K562 (cell line): ENCODE results near the gene S100A2. TPM values are rescaled to one million over a fixed set of nuclear protein-coding genes. Genes with fewer than 3 reads are reported as not detected.

Source experiments
- ARID2 ChIP-seq: fragments of 450-650 bp; IDR thresholded peaks from 2 replicates; pipeline ENCODE4 v1.6.1; 2017; ENCODE audit warnings: antibody characterized with exemption, mild to moderate bottlenecking
- ATF1 ChIP-seq, 2 experiments: fragments of 450-650 bp in 1 of 2; IDR thresholded peaks; 2 replicates each; pipeline ENCODE4 v1.6.1; 2016; ENCODE audit warnings: missing compliant biosample characterization in 1 of 2, missing genetic modification characterization in 1 of 2
- BCL6 ChIP-seq: fragments of 250-450 bp; sonication (Bioruptor Pico); IDR thresholded peaks from 2 replicates; pipeline ENCODE4 v1.4.0; 2020
- BDP1 ChIP-seq: IDR thresholded peaks from 3 replicates; pipeline ENCODE4 v1.6.1; 2011; ENCODE audit not compliant: insufficient read length, insufficient read depth
- CBFA2T2 ChIP-seq: fragments of 450-650 bp; conservative IDR thresholded peaks from 2 replicates; pipeline ENCODE4 v1.6.1; 2017; ENCODE audit warnings: mild to moderate bottlenecking
- CBX3 ChIP-seq, 2 experiments: IDR thresholded peaks; 1 replicate in 1 of 2; 2 replicates in 1 of 2; pipeline ENCODE4 v1.6.1; 2012; ENCODE audit warnings: inconsistent platforms in 2 of 2, low read length in 2 of 2, borderline replicate concordance in 1 of 2, control low read depth in 1 of 2
- ESRRB ChIP-seq: fragments of 250-450 bp; sonication (Bioruptor Pico); IDR thresholded peaks from 2 replicates; pipeline ENCODE4 v1.5.0; 2020; ENCODE audit warnings: mild to moderate bottlenecking, moderate library complexity, borderline replicate concordance
- GABPA ChIP-seq: fragments of 200-800 bp; sonication (Bioruptor generic); conservative IDR thresholded peaks from 2 replicates; pipeline ENCODE4 v1.6.1; 2016; ENCODE audit warnings: low read depth, missing genetic modification characterization, missing compliant biosample characterization
- KDM2B ChIP-seq: fragments of 250-450 bp; sonication (Bioruptor Pico); IDR thresholded peaks from 2 replicates; pipeline ENCODE4 v1.8.0; 2021; ENCODE audit warnings: mild to moderate bottlenecking, moderate library complexity
- NR2F6 ChIP-seq: fragments of 450-650 bp; formaldehyde crosslinking; IDR thresholded peaks from 2 replicates; pipeline ENCODE4 v1.4.0; 2020; ENCODE audit warnings: mild to moderate bottlenecking
- REST ChIP-seq, 2 experiments: fragments of 450-650 bp; formaldehyde crosslinking in 1 of 2; IDR thresholded peaks; 2 replicates each; pipeline versions ENCODE4 v1.4.0 to v1.6.1; 2014 to 2020; ENCODE audit warnings: mild to moderate bottlenecking in 2 of 2, borderline replicate concordance in 1 of 2, low read depth in 1 of 2
- WHSC1 ChIP-seq: IDR thresholded peaks from one replicate; pipeline ENCODE4 v1.6.1; 2012; ENCODE audit warnings: low read length, control low read depth, inconsistent platforms
- ZMIZ1 ChIP-seq, 2 experiments: fragments of 150-350 bp in 1 of 2; IDR thresholded peaks; 2 replicates each; pipeline ENCODE4 v1.6.1; 2012 to 2016; ENCODE audit warnings: low read depth in 2 of 2, low read length in 2 of 2, mild to moderate bottlenecking in 1 of 2, moderate library complexity in 1 of 2
- ZNF165 ChIP-seq: fragments of 250-450 bp; sonication (Bioruptor Pico); IDR thresholded peaks from 2 replicates; pipeline ENCODE4 v1.4.0; 2020; ENCODE audit warnings: borderline replicate concordance
- ZNF408 ChIP-seq: fragments of 250-450 bp; sonication (Bioruptor Pico); IDR thresholded peaks from 2 replicates; pipeline ENCODE4 v1.4.0; 2020; ENCODE audit warnings: low read depth, mild to moderate bottlenecking, moderate library complexity
- polyA plus RNA-seq, 8 experiments: library from polyadenylated mRNA; depleted of rRNA in 4 of 8; stranded (reverse) in 5 of 8; unstranded in 3 of 8; fragments of >200 nt; fragmentation: Nextera tagmentation in 2 of 8; fragmentation: Illumina TruSeq in 1 of 8; extraction: Ambion mirVana in 2 of 8; extraction: Trizol in 1 of 8; gene quantifications; 2 replicates each; pipeline versions ENCODE4 v1.2.1 to v1.2.3, GENCODE V29; 2011 to 2014; ENCODE audit warnings: inconsistent platforms in 1 of 8, missing spikeins in 1 of 8
- total RNA-seq, 7 experiments: library from RNA; depleted of rRNA in 6 of 7; stranded (reverse); fragments of >200 nt in 6 of 7; fragmentation: Illumina TruSeq in 2 of 7; extraction: Trizol in 2 of 7; gene quantifications; 2 replicates each; pipeline versions ENCODE4 v1.2.1 to v1.2.3, GENCODE V29; 2011 to 2021; ENCODE audit warnings: low replicate concordance in 1 of 7

S100A2 gene
- total and polyA plus RNA-seq, 9 of the 15 experiments (the other 6 are each of a cell fraction or from before 2014, with no cell fraction given): 0.28 to 0.65 (median 0.44) TPM; not detected in 4

DNA sequence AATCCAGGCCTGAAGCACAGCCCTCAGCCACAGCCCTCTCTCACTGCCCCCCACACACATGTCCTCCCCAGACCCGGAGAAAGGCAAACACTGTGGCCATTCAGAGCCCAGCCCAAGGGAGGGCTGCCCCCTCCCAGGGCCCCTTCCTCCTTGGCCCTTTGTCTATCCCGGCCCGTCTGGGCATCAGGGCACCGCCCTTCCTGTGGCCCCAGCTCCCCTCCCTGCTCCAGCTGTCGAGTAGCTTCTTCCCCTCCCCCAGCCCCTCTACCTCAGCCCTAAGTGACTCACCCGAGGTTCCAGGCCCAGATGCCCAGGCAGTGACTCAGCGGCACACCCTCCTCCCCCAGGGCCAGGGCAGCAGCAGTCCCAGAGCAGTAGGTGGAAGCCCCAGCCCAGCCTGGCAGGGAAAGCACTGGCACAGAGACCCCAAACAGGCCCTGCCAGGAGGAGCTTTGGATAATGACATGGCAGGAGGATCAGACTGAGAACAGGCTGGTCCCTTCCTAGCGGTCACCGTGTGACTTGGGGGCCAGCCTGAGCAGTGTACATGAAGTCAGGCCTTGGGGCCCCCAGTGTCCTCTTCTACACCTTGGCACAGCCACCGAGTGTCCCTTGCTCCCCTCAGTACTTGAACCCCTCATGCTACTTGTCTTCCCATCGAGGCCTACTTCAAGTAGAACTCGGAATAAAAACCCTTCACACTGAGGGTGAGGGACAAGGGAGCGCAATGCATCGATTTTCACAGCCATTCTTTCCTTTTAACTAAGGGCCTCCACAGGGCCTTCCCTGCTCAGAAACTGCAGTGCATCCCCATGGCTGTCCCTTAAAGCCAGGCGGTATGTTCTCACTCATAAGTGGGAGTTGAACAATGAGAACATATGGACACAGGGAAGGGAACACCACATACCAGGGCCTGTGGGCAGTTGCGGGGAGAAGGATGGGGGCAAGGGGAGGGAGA, 1.0 kb upstream of the S100A2 start (continued):
- TF ChIP-seq REST (IDR thresholded peaks at IDR 0.05; ENCODE audit: borderline replicate concordance) (peak; percentile 50), REST (CRISPR knock-in tag; IDR thresholded peaks at IDR 0.05; ENCODE audit: low read depth) (no peak), GABPA (tag) (peak; percentile 55), BCL6 (CRISPR knock-in tag) (no peak), ZNF408 (CRISPR knock-in tag) (no peak), ZMIZ1 (IDR thresholded peaks at IDR 0.05; ENCODE audit: low read depth in 2 of 2, low read length in 2 of 2) (peak in 1 of 2 experiments; percentile 46; a peak in 1 of 4 replicates), KDM2B (CRISPR knock-in tag) (no peak), CBFA2T2 (peak; percentile 75), BDP1 (no peak), ARID2 (no peak), WHSC1 (no peak), ZNF165 (CRISPR knock-in tag) (no peak), NR2F6 (CRISPR knock-in tag) (no peak), CBX3 (IDR thresholded peaks at IDR 0.05; ENCODE audit: borderline replicate concordance in 1 of 2, low read length in 2 of 2) (peak in 1 of 2 experiments; percentile 31; a peak in 1 of 3 replicates), ESRRB (CRISPR knock-in tag) (no peak), ATF1 (CRISPR knock-in tag; IDR thresholded peaks at IDR 0.05) (no peak), ATF1 (tag; IDR thresholded peaks at IDR 0.05) (peak; percentile 38)
